GM19351 (cell line): ENCODE data around the gene PRRG3.

Source experiments
- ATAC-seq: cut with Tn5 transposase; IDR thresholded peaks from one replicate; pipeline ENCODE4 v1.9.1; 2021; ENCODE audit warnings: mild to moderate bottlenecking, moderate library complexity; ENCODE audit not compliant: unreplicated experiment

The PRRG3 gene

DNA sequence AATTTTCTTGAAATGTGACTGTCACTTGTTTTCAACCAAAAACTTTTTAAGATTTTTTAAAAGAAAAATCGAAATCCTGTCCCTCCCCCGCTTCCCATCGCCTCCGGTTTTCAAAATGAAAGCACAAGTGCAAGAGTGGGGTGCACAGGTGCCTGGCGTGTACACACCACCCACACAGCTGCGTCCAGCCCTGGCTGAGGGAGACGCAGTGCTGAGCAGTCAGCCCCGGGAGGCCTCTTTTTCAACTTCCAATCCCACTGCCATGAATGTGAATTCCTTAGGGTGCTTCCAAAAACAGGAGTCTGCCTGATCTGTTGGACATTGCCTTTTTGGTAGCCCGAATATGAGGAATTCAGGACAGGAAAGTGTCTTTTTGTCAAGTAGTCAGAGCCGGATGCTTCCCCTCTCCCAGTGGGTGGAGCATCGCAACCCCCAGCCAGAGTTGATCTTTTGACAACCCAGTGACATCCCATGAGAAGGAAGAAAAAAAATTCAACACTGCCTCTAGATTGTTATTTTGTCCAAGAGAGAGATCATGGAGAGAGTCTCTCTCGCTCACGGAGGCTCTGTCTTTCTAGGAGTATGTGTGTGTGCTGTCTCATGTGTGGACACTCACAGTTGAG, 8.9 kb downstream of the PRRG3 start:
- ATAC-seq: no peak

- ATAC-seq: no peak
Observed at GRCh38 chrX:151708821-151709220, 13.6 kb downstream of the PRRG3 start.

DNA sequence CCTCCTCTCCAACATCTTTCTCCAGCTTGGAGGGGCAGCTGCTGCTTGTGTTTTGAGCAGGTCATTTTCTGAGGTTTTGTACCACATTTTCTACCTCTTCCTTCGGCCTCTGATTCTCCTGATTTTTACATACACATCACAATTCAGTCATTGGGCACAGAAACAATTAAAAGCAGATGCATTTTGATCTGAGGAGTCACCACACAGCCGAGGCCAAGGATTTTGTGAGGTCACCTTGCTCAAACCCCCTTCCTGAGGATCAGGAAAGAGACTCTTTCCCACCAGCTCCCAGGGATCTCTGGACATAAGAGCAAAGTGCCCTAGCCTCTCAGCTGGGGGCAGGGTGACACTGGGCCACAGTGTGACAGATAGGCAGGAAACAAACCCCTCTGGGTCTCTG, 15.2 kb downstream of the PRRG3 start:
- ATAC-seq: no peak

DNA sequence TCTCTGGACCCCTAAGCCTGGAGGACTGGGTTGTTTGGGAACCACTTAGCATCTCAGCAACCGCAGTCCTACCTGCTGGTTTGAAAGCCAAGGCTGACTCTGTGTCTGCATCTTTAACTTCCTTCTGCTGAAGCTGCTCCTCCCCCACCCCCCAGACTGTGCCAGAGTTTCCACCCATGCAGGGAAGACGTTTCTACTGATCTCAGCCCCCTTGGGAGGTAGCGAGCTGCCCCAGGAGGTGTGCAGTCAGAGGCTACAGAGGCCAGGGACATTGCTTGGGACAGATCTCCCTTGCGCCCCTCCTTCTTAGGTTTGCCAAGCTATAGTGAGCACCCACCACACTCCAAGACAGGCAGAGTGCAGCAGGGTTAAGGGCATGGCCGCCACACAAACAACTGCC, 15.9 kb downstream of the PRRG3 start:
- no peak for ATAC-seq

GRCh38 chrX:151711787-151712186, 16.5 kb downstream of the PRRG3 start:
- no peak for ATAC-seq

DNA sequence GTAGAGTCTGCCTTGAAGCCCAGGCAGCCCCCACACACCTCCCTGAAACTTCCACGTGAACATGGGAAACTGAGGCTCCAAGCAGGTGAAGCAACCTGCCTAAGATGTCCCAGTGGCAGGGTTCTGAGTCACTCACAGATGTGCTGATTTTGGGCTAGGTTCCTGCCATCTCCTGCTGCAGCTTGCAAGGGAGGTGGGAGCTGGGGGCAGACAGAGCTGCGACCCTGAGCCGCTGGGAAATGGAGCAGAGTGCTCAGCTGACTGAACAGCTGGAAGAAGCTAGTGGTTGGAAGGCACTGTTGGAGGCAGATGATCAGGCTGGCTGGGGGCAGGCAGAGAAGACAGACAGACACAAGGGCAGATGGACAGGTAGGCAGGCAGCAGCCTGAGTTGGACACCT, 17.0 kb downstream of the PRRG3 start:
- ATAC-seq: no peak

GRCh38 chrX:151713849-151714248, 18.6 kb downstream of the PRRG3 start:
- ATAC-seq: peak; percentile 72

DNA sequence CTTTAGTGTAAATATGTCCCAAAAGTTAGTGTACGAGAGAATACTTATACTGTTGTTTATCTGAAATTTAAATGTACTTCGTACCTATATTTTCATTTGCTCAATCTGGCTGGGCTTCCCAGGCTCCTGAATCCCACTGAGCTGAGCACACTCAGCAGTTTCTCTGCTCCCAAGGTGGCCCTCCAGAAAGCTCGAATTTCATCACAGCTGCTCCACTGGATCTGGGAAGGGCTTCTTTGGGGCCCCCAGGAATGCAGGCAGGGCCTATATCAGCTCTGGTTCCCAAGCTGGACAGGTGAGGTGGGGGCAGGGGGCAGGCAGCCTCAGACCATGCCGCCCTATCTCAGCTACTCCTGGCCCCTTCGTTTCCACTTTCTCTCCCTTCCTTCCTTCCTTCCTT, 19.1 kb downstream of the PRRG3 start:
- ATAC-seq: no peak

GRCh38 chrX:151715752-151716151, 20.5 kb downstream of the PRRG3 start, which contains the start of gene FATE1:
Gene FATE1 (plus strand): TSS chrX:151716035. CDS start chrX:151716120, 85 bp downstream.
- no peak for ATAC-seq

GRCh38 chrX:151722241-151722846, 27.1 kb downstream of the PRRG3 start:
- ATAC-seq: peak; percentile 87

GRCh38 chrX:151723156-151723760, 28.0 kb downstream of the PRRG3 start:
- ATAC-seq: no peak

- no peak for ATAC-seq
Observed at GRCh38 chrX:151724563-151725337, 29.5 kb downstream of the PRRG3 start.

DNA sequence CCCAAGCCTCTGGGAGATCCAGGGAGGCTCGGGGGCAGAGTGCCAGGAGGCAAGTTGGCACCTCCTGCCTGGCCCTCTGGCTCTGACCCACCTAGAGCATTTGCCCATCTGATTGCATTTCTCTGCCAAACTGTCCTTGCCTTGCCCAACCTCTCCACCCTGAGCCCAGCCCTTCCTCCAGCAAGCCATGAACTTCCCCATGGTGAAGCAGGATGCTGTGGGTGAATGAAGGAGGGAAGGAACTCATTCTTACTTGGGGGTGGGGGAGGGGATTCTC, 30.0 kb downstream of the PRRG3 start:
- ATAC-seq: no peak

GRCh38 chrX:151726751-151727150, 31.5 kb downstream of the PRRG3 start:
- no peak for ATAC-seq

- ATAC-seq: no peak
Observed at GRCh38 chrX:151727346-151727745, 32.1 kb downstream of the PRRG3 start.

GRCh38 chrX:151729056-151729725, 33.9 kb downstream of the PRRG3 start:
- no peak for ATAC-seq

GRCh38 chrX:151734446-151734845, 39.2 kb downstream of the PRRG3 start, which contains the start of gene CNGA2:
Gene CNGA2 (plus strand): TSS chrX:151734746. CDS start chrX:151738484, 3,738 bp downstream.
- no peak for ATAC-seq

GRCh38 chrX:151735219-151735618, 40.0 kb downstream of the PRRG3 start:
- ATAC-seq: no peak

- no peak for ATAC-seq
Observed at GRCh38 chrX:151736685-151737084, 41.4 kb downstream of the PRRG3 start.

GRCh38 chrX:151737494-151737893, 42.2 kb downstream of the PRRG3 start:
- ATAC-seq: no peak

GRCh38 chrX:151738751-151739150, 43.5 kb downstream of the PRRG3 start:
- ATAC-seq: no peak
